GM06990 (cell line): ENCODE results near the gene PELI2.

Source experiments
- DNase-seq: peaks from one replicate; pipeline ENCODE4 v3.0.0-alpha.2; 2011; ENCODE audit not compliant: insufficient read length; ENCODE audit errors: extremely low read depth
- H3K27me3 ChIP-seq: replicated peaks from 2 replicates; pipeline ENCODE4 v1.6.0; 2011; ENCODE audit warnings: low read length; ENCODE audit not compliant: control insufficient read depth, insufficient read depth
- H3K36me3 ChIP-seq: 2 replicates; pipeline ENCODE4 v1.5.1; 2011; ENCODE audit warnings: low read length; ENCODE audit not compliant: control insufficient read depth, insufficient read depth
- H3K4me3 ChIP-seq: replicated peaks from 2 replicates; pipeline ENCODE4 v1.5.1; 2011; ENCODE audit warnings: low read depth, mild to moderate bottlenecking, control low read depth, low read length
- CTCF ChIP-seq: IDR thresholded peaks from 2 replicates; pipeline ENCODE4 v1.5.1; 2011; ENCODE audit warnings: low read length, control low read depth, mild to moderate bottlenecking, inconsistent platforms; ENCODE audit not compliant: insufficient read depth, poor library complexity, severe bottlenecking

Gene PELI2

GRCh38 chr14:56293506-56293905, 175.3 kb downstream of the PELI2 start:
- DNase-seq, result no peak
- H3K4me3 ChIP-seq, result no peak overlapping the region
- TF ChIP-seq CTCF, result no peak
- H3K36me3 ChIP-seq, result no peaks in the 10 kb centered on the region
- no peaks in the 10 kb centered on the region; the same call in 1 of the 2 replicates for H3K27me3 ChIP-seq

DNA sequence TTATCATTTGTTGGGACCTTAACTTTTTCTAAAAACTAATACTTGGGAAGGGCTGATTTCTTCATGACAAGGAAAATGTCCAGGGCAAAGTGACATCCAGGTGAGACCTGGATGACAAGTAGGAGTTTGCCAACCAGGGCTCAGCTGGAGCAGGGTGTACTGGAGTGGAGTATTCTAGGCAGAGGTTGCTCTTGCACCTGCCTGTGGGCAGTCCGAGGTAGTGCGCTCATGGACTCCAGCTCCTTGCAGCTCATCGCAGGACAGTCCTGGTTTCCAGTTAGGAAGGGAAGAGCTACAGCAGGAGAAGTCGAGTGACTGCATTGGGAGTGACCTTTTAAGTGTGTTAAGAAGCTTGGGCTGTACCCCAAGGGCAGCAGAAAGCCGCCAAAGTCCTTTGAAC, 175.9 kb downstream of the PELI2 start:
- no peak for DNase-seq
- Histone ChIP-seq H3K27me3 (no peaks in the 10 kb centered on the region; the same call in 1 of the 2 replicates), H3K36me3 (no peaks in the 10 kb centered on the region), H3K4me3 (no peak overlapping the region)
- no peak for TF ChIP-seq CTCF

DNA sequence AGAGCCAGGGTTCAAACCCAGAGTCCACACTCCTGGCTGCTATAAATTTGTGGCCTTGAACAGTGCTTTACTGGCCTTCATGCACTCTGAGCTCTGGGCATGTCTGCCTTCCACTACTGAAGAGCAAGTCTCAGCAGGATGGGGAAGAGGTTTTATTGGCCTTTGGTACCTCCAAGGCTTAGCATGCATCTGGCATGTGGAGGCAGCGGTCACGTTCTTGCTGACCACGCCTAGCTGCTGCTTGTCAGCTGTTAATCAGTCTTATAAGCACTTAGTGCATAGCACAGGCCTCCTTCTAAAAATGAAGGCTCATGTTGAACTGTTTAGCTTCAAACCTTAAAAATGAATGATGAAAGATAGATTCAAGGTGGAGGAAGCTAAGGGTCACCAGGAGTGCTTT, 177.5 kb downstream of the PELI2 start:
- DNase-seq, result no peak
- Histone ChIP-seq H3K4me3 (no peak overlapping the region), H3K36me3 (no peaks in the 10 kb centered on the region), H3K27me3 (no peaks in the 10 kb centered on the region; the same call in 1 of the 2 replicates)
- TF ChIP-seq CTCF, result no peak

DNA sequence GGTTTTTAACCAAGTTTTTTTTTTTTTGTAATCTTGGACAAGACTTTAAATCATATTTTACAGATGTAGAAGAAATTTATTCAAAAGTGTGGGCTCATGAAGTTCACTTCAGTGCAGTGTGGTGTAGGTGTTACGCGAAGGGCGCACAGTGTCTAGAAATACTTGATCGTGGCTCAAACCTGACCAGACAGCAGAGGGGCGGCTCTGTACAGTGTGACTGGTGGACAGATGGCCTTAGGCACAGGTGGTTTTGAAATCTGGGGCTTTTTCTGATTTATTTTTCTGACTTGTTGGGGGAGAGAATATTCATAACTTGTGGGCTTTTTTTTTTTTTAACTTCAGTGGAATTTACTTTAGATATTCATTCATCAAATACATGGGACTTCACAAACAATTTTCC, 179.2 kb downstream of the PELI2 start:
- Histone ChIP-seq H3K4me3 (no peak overlapping the region), H3K36me3 (no peaks in the 10 kb centered on the region), H3K27me3 (no peaks in the 10 kb centered on the region; the same call in 1 of the 2 replicates)
- no peak for DNase-seq
- TF ChIP-seq CTCF, result no peak

DNA sequence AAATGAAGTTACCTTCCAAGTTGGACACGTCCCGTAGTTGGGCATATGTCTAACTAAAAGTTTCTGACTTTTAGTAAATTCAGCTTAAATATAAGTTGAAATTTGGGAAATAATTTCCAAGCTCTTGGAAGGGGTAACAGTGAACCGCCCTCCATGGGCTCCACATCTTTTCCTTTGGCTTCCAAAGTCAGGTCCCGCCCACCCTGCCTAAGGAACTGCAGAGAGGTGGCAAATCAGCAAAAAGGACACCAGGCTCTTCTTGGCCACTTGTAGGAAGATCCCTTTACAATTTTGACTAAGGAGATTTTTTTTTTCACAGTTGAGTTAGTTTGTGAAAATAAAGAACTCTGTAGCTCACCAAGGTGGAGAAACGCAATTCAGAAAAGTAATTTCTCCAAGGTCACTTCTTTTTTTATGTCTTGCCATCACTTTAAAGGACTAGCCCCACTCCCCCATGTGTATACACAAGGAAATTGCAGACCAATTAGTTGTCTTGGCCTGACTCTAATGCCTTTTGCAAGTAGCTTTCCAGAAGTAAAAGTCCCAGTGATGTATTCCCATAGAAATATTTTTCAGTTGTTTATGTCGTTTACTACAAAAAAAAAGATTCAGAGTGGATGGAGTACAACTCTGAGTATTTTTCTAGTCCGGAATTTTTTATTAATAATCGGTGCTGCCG, 181.2 kb downstream of the PELI2 start:
- Histone ChIP-seq H3K36me3 (no peaks in the 10 kb centered on the region), H3K4me3 (no peak overlapping the region), H3K27me3 (no peaks in the 10 kb centered on the region; the same call in 1 of the 2 replicates)
- DNase-seq, result no peak
- TF ChIP-seq CTCF, result no peak

DNA sequence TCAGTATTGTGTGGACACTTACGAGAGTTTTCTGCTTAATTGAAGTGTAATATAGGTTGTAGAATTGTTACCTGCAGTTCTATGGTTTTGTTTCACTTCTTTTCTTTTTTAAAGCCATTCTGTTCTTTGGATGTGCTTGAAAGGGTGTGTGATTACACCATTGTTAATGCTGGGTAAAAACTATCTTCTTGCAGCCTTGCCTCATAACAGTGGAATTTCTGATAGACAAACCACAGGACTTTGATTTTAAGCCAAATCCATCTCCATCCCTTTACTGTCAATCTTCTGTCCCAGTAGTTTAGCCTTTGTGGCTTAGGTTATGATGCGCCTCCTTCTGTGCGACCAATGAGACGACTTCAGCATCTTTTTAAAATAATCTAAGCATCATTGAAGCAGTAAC, 182.3 kb downstream of the PELI2 start:
- Histone ChIP-seq H3K27me3 (no peaks in the 10 kb centered on the region; the same call in 1 of the 2 replicates), H3K4me3 (no peak overlapping the region), H3K36me3 (no peaks in the 10 kb centered on the region)
- DNase-seq, result no peak
- TF ChIP-seq CTCF, result no peak
